PC-3 (cell line): ENCODE results near the gene ZHX3.

ENCODE experiments used
- EZH2 ChIP-seq: fragments of 300-600 bp; sonication (generic); IDR thresholded peaks from one replicate; pipeline ENCODE4 v1.6.1; 2017; ENCODE audit warnings: antibody characterized with exemption, mild to moderate bottlenecking, low read length; ENCODE audit not compliant: unreplicated experiment
- TF ChIP-seq, protein P1 (sequence below): fragments of 300-600 bp; sonication (generic); conservative IDR thresholded peaks from 2 replicates; pipeline ENCODE4 v1.5.1; 2017; ENCODE audit warnings: antibody characterized with exemption, low read depth, mild to moderate bottlenecking, low read length

DNA sequence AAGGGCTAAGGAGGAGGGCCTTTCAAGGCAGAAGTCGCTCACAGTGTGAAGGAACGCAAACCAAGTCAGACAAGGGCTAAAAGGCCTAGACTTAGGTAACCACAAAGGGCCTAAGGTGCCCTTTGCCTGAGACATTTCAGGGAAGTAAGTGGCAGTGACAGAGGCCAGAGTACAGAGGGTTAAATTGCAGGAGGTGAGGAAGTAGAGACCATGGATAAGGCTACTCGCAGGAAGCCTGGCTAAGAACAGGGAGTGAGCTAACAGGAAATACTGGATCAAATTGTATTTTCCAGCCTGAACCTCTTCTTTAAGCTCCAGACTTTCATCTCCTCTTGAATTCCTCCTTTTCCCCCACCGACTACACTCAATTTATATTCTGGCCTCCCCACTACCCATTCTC lies 16.6 kb downstream of the ZHX3 start:
- TF ChIP-seq EZH2 = no peak
- TF ChIP-seq, protein P1, sequence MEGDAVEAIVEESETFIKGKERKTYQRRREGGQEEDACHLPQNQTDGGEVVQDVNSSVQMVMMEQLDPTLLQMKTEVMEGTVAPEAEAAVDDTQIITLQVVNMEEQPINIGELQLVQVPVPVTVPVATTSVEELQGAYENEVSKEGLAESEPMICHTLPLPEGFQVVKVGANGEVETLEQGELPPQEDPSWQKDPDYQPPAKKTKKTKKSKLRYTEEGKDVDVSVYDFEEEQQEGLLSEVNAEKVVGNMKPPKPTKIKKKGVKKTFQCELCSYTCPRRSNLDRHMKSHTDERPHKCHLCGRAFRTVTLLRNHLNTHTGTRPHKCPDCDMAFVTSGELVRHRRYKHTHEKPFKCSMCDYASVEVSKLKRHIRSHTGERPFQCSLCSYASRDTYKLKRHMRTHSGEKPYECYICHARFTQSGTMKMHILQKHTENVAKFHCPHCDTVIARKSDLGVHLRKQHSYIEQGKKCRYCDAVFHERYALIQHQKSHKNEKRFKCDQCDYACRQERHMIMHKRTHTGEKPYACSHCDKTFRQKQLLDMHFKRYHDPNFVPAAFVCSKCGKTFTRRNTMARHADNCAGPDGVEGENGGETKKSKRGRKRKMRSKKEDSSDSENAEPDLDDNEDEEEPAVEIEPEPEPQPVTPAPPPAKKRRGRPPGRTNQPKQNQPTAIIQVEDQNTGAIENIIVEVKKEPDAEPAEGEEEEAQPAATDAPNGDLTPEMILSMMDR = no peak
